Neuronal stem cell (in vitro differentiated cells): ENCODE results near the gene DECR2.

Source experiments
- DNase-seq: peaks from one replicate; pipeline ENCODE4 v3.0.0-alpha.2; 2013; ENCODE audit warnings: low spot score
- H2AFZ ChIP-seq: one replicate; pipeline ENCODE4 v1.6.1; 2013; ENCODE audit warnings: mild to moderate bottlenecking, low read length, inconsistent platforms
- H2AK5ac ChIP-seq: 2 replicates; pipeline ENCODE4 v1.6.1; 2013; ENCODE audit warnings: low read depth, mild to moderate bottlenecking, inconsistent platforms, low read length, moderate library complexity, mixed read lengths
- H2BK120ac ChIP-seq: 2 replicates; pipeline ENCODE4 v1.6.1; 2013; ENCODE audit warnings: low read depth, mild to moderate bottlenecking, inconsistent platforms, low read length, moderate library complexity, mixed read lengths
- H2BK12ac ChIP-seq: one replicate; pipeline ENCODE4 v1.6.1; 2013; ENCODE audit warnings: low read length, inconsistent platforms
- H2BK15ac ChIP-seq: 2 replicates; pipeline ENCODE4 v1.6.1; 2013; ENCODE audit warnings: mild to moderate bottlenecking, low read length, inconsistent platforms, mixed read lengths
- H2BK5ac ChIP-seq: one replicate; pipeline ENCODE4 v1.6.1; 2013; ENCODE audit warnings: inconsistent platforms, mild to moderate bottlenecking, low read length, moderate library complexity
- H3K14ac ChIP-seq: one replicate; pipeline ENCODE4 v1.6.1; 2013; ENCODE audit warnings: low read length, inconsistent platforms
- H3K18ac ChIP-seq: 2 replicates; pipeline ENCODE4 v1.6.1; 2013; ENCODE audit warnings: low read length, inconsistent platforms
- H3K23ac ChIP-seq: 2 replicates; pipeline ENCODE4 v1.6.1; 2013; ENCODE audit warnings: low read depth, mild to moderate bottlenecking, mixed read lengths, low read length, inconsistent platforms; ENCODE audit not compliant: poor library complexity
- H3K27ac ChIP-seq: replicated peaks from 3 replicates; pipeline ENCODE4 v1.5.1; 2013; ENCODE audit warnings: low read length, inconsistent platforms
- H3K27me3 ChIP-seq, 3 experiments: 2 replicates each; pipeline ENCODE4 v1.6.1; 2013; ENCODE audit warnings: low read length in 3 of 3, mild to moderate bottlenecking in 2 of 3, inconsistent platforms in 1 of 3, low read depth in 1 of 3, mixed read lengths in 1 of 3, moderate library complexity in 1 of 3; ENCODE audit not compliant: control insufficient read depth in 3 of 3, insufficient read depth in 3 of 3
- H3K36me3 ChIP-seq, 2 donors: replicated peaks in 1 of 2; 2 replicates each; pipeline ENCODE4 v1.6.1; 2013; ENCODE audit warnings: low read length in 2 of 2; ENCODE audit not compliant: control insufficient read depth in 2 of 2, insufficient read depth in 2 of 2
- H3K4ac ChIP-seq: 2 replicates; pipeline ENCODE4 v1.6.1; 2013; ENCODE audit warnings: inconsistent platforms, mild to moderate bottlenecking, low read length, moderate library complexity
- H3K4me1 ChIP-seq, 2 donors: 1 replicate in 1 of 2; 2 replicates in 1 of 2; pipeline ENCODE4 v1.6.1; 2013; ENCODE audit warnings: low read length in 2 of 2, low read depth in 1 of 2; ENCODE audit not compliant: control insufficient read depth in 2 of 2, insufficient read depth in 1 of 2
- H3K4me2 ChIP-seq: one replicate; pipeline ENCODE4 v1.6.1; 2013; ENCODE audit warnings: mild to moderate bottlenecking, low read length, inconsistent platforms; ENCODE audit not compliant: insufficient read depth, poor library complexity, severe bottlenecking
- H3K4me3 ChIP-seq, 2 donors: 2 replicates each; pipeline ENCODE4 v1.5.1; 2013; ENCODE audit warnings: low read length in 2 of 2, mild to moderate bottlenecking in 2 of 2, inconsistent platforms in 1 of 2, moderate library complexity in 1 of 2
- H3K79me1 ChIP-seq: one replicate; pipeline ENCODE4 v1.6.1; 2013; ENCODE audit warnings: low read depth, mild to moderate bottlenecking, inconsistent platforms, low read length, moderate library complexity
- H3K9ac ChIP-seq: one replicate; pipeline ENCODE4 v1.6.1; 2013; ENCODE audit warnings: mild to moderate bottlenecking, low read depth, low read length, inconsistent platforms; ENCODE audit not compliant: poor library complexity
- H3K9me3 ChIP-seq, 2 donors: replicated peaks in 1 of 2; 2 replicates each; pipeline versions ENCODE3 to v1.6.1; 2013; ENCODE audit warnings: low read length in 2 of 2, mild to moderate bottlenecking in 2 of 2, inconsistent platforms in 1 of 2, low read depth in 1 of 2, mixed read lengths in 1 of 2, moderate library complexity in 1 of 2; ENCODE audit not compliant: control insufficient read depth in 2 of 2, insufficient read depth in 1 of 2
- H4K8ac ChIP-seq: one replicate; pipeline ENCODE4 v1.6.1; 2013; ENCODE audit warnings: low read depth, mild to moderate bottlenecking, inconsistent platforms, low read length, moderate library complexity
- H4K91ac ChIP-seq: one replicate; pipeline ENCODE4 v1.6.1; 2013; ENCODE audit warnings: low read length, low read depth, mild to moderate bottlenecking, inconsistent platforms; ENCODE audit not compliant: poor library complexity
- WGBS, 2 donors: extraction: QIAGEN DNeasy Blood & Tissue Kit; methylation state at CpG; one replicate each; pipeline ENCODE4 v1.1.7; 2013; ENCODE audit warnings: missing lambda C conversion rate in 2 of 2, mixed read lengths in 1 of 2; ENCODE audit not compliant: insufficient read length in 2 of 2, insufficient replicate concordance in 1 of 2; ENCODE audit errors: extremely low coverage in 2 of 2; 5-methylcytosine and 5-hydroxymethylcytosine counted together

Gene DECR2

DNA sequence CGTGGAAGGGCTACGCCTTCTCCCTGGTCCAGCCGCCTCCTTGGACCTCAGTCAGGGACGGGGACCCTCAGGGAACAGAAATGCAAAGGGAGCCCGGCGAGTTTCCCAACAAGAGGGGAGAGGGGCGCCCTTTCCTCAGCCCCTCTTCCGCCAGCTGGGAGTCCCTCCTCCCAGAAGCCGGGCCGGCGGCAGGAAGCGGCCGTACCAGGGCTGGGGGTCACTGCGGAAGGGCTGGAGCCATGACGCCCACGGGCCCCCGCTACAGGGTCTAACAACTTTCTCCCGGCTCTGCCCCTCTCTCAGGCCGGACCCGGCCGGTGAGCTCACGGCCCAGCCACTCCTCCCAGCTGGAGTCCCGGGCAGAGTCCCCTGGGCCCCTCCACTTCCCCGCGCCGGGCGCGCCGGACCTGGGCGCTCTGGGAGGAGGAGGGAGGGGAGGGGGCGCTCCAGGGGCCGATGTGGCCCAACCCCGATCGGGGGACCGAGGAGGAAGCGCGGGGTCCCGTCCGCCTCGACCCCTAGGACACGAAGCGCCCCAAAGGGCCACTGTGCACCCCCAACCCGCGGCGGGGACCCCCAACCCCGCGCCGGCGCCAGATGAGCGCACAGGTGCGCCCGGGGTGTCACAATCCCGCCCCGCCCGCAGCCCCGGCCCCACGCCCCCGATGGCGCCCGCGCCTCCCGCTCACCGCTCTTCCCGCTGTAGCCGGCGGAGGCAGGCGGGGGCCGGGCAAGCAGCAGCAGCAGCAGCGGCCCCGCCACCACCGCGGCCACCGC is 20.5 kb upstream of the DECR2 start:
- peak overlapping the region; percentile 90 for H3K9ac ChIP-seq
- H3K79me1 ChIP-seq, result peaks cover 13% of the 10 kb centered on the region
- peak overlapping the region; percentile 26 for H2BK15ac ChIP-seq
- H3K4me2 ChIP-seq, result peak overlapping the region; percentile 89
- peak overlapping the region; percentile 85 for H2AFZ ChIP-seq
- H3K14ac ChIP-seq, result peak overlapping the region; percentile 94
- no peak for DNase-seq
- peaks cover 6 to 17% of the 10 kb centered on the region in 2 donors for H3K36me3 ChIP-seq
- no CpG with 5 or more reads among the region's 73 CpGs for WGBS, 2 donors
- peaks cover 20 to 21% of the 10 kb centered on the region in 2 donors for H3K4me1 ChIP-seq
- peak overlapping the region; percentile 55 for H3K23ac ChIP-seq
- H2AK5ac ChIP-seq, result peak overlapping the region; percentile 75
- H4K91ac ChIP-seq, result no peak overlapping the region
- no peak overlapping the region for H3K27ac ChIP-seq
- peak overlapping the region; percentile 89 for H3K18ac ChIP-seq
- peak overlapping the region; percentile 78 to 96 for H3K4me3 ChIP-seq
- no peak overlapping the region for H2BK120ac ChIP-seq
- H2BK5ac ChIP-seq, result no peak overlapping the region
- H3K9me3 ChIP-seq, result no peaks in the 10 kb centered on the region
- no peak overlapping the region for H4K8ac ChIP-seq
- H2BK12ac ChIP-seq, result peak overlapping the region; percentile 73
- no peak overlapping the region for H3K4ac ChIP-seq
- H3K27me3 ChIP-seq, result peaks cover 0 to 19% (median 7%) of the 10 kb centered on the region in 3 experiments

- Histone ChIP-seq H2BK12ac (peak within 1 kb of the TSS; percentile 73), H3K36me3 (peaks cover under 1 to 9% of the 10 kb centered on the region in 2 donors), H4K8ac (no peak within 1 kb of the TSS), H3K4me2 (peak within 1 kb of the TSS; percentile 100), H3K14ac (peak within 1 kb of the TSS; percentile 94), H3K4me1 (peaks cover 20 to 24% of the 10 kb centered on the region in 2 donors), H2BK120ac (peak within 1 kb of the TSS; percentile 87), H3K18ac (peak within 1 kb of the TSS; percentile 97), H2AK5ac (peak within 1 kb of the TSS; percentile 81), H4K91ac (no peak within 1 kb of the TSS), H2BK15ac (peak within 1 kb of the TSS; percentile 95), H3K4ac (no peak within 1 kb of the TSS), H3K79me1 (peaks cover 13% of the 10 kb centered on the region), H3K9ac (peak within 1 kb of the TSS; percentile 90), H2BK5ac (no peak within 1 kb of the TSS), H2AFZ (peak within 1 kb of the TSS; percentile 89), H3K27me3 (peaks cover 0 to 19% (median 7%) of the 10 kb centered on the region in 3 experiments), H3K23ac (peak within 1 kb of the TSS; percentile 86), H3K9me3 (no peaks in the 10 kb centered on the region), H3K4me3 (peak within 1 kb of the TSS; percentile 78 to 96), H3K27ac (no peak within 1 kb of the TSS)
- DNase-seq, result no peak
- no CpG with 5 or more reads among the region's 123 CpGs for WGBS, 2 donors
These were observed 19.6 kb upstream of the DECR2 start, which contains the start of gene PGAP6 for GRCh38 chr16:381789-382717. Gene PGAP6, minus strand, starts transcription at chr16:381978. Its CDS starts 157 bp downstream, at chr16:381821.

- Histone ChIP-seq H3K4ac (no peak overlapping the region), H3K4me2 (peak overlapping the region; percentile 39), H4K91ac (no peak overlapping the region), H3K79me1 (peaks cover 13% of the 10 kb centered on the region), H2BK120ac (no peak overlapping the region), H3K23ac (no peak overlapping the region), H3K4me1 (peaks cover 20 to 30% of the 10 kb centered on the region in 2 donors), H3K14ac (no peak overlapping the region), H3K9ac (peak overlapping the region; percentile 9), H3K27ac (no peak overlapping the region), H3K18ac (no peak overlapping the region), H3K36me3 (no peaks in the 10 kb centered on the region), H2AK5ac (peak overlapping the region; percentile 90), H2BK12ac (no peak overlapping the region), H4K8ac (no peak overlapping the region), H2AFZ (peak overlapping the region; percentile 72), H2BK15ac (no peak overlapping the region), H3K4me3 (peak overlapping the region in 1 of 2 donors; percentile 25), H3K27me3 (peaks cover 0 to 19% (median 7%) of the 10 kb centered on the region in 3 experiments), H2BK5ac (no peak overlapping the region), H3K9me3 (no peaks in the 10 kb centered on the region)
- WGBS, 2 donors, result no CpG with 5 or more reads among the region's 33 CpGs
- no peak for DNase-seq
These were observed 18.2 kb upstream of the DECR2 start for GRCh38 chr16:383326-384051.
